OCI-LY7 (cell line): ENCODE measurements around the gene VWA7. TPM values are rescaled to one million over a fixed set of nuclear protein-coding genes. Genes with fewer than 3 reads are reported as not detected.

Experiments used
- small RNA-seq: library from RNA; depleted of rRNA; stranded (forward); fragments of <200 nt; gene quantifications from one replicate; pipeline ENCODE3, GENCODE V24; 2014
- total RNA-seq, 2 experiments: library from RNA; depleted of rRNA in 1 of 2; stranded (reverse); fragments of >200 nt in 1 of 2; shearing (Covaris generic) in 1 of 2; gene quantifications; 2 replicates each; pipeline ENCODE4 v1.2.3, GENCODE V29; 2014 to 2022

Gene VWA7
- total RNA-seq, 2 experiments from 2014 or later, result 2.2 to 6.5 TPM

Small RNAs within 50 kb of the gene (small RNA-seq; reads per million reads assigned to genes)
- gene MSH5-SAPCD1 (not detected), gene RF00019 (not detected), gene RNU6-850P (not detected), gene SAPCD1 (not detected)

Other genes with a start within 250 kb of the VWA7 start
Only the 30 nearest of the 43 such genes appear.
- gene AIF1, start 162.1 kb downstream of the VWA7 start, total RNA-seq (2014; rRNA removed; shearing (Covaris generic)), result 15.3 and 22.0 TPM in 2 replicates
- gene AIF1, start 162.1 kb downstream of the VWA7 start, total RNA-seq (2022), result 16.3 and 17.2 TPM in 2 replicates
- gene PRRC2A, start 156.6 kb downstream of the VWA7 start, total RNA-seq (2014; rRNA removed; shearing (Covaris generic)), result 113 and 156 TPM in 2 replicates
- gene PRRC2A, start 156.6 kb downstream of the VWA7 start, total RNA-seq (2022), result 355 and 379 TPM in 2 replicates
- 191 and 233 TPM in 2 replicates for gene BAG6, start 124.7 kb downstream of the VWA7 start, total RNA-seq (2014; rRNA removed; shearing (Covaris generic))
- gene BAG6, start 124.7 kb downstream of the VWA7 start, total RNA-seq (2022), result 320 and 323 TPM in 2 replicates
- 0.13 and 1.5 TPM in 2 replicates for gene APOM, start 121.4 kb downstream of the VWA7 start, total RNA-seq (2014; rRNA removed; shearing (Covaris generic))
- 2.1 and 3.6 TPM in 2 replicates for gene APOM, start 121.4 kb downstream of the VWA7 start, total RNA-seq (2022)
- 17.5 and 18.5 TPM in 2 replicates for gene C6orf47, start 116.5 kb downstream of the VWA7 start, total RNA-seq (2014; rRNA removed; shearing (Covaris generic))
- gene C6orf47, start 116.5 kb downstream of the VWA7 start, total RNA-seq (2022), result 16.7 and 17.4 TPM in 2 replicates
- 34.3 and 50.9 TPM in 2 replicates for gene GPANK1, start 112.3 kb downstream of the VWA7 start, total RNA-seq (2014; rRNA removed; shearing (Covaris generic))
- gene GPANK1, start 112.3 kb downstream of the VWA7 start, total RNA-seq (2022), result 38.8 and 40.7 TPM in 2 replicates
- 207 and 230 TPM in 2 replicates for gene CSNK2B, start 111.2 kb downstream of the VWA7 start, total RNA-seq (2014; rRNA removed; shearing (Covaris generic))
- 245 and 254 TPM in 2 replicates for gene CSNK2B, start 111.2 kb downstream of the VWA7 start, total RNA-seq (2022)
- gene LY6G5B, start 107.4 kb downstream of the VWA7 start, total RNA-seq (2014; rRNA removed; shearing (Covaris generic)), result 12.3 and 15.9 TPM in 2 replicates
- 28.7 and 32.0 TPM in 2 replicates for gene LY6G5B, start 107.4 kb downstream of the VWA7 start, total RNA-seq (2022)
- gene LY6G5C, start 96.3 kb downstream of the VWA7 start, total RNA-seq (2014; rRNA removed; shearing (Covaris generic)), result 1.6 and 1.8 TPM in 2 replicates
- 2.5 and 3.5 TPM in 2 replicates for gene LY6G5C, start 96.3 kb downstream of the VWA7 start, total RNA-seq (2022)
- gene ABHD16A, start 74.0 kb downstream of the VWA7 start, total RNA-seq (2014; rRNA removed; shearing (Covaris generic)), result 28.6 and 34.8 TPM in 2 replicates
- 32.7 and 35.2 TPM in 2 replicates for gene ABHD16A, start 74.0 kb downstream of the VWA7 start, total RNA-seq (2022)
- not detected in 2 replicates for gene LY6G6F, start 70.5 kb downstream of the VWA7 start, total RNA-seq (2014; rRNA removed; shearing (Covaris generic))
- not detected in 2 replicates for gene LY6G6F, start 70.5 kb downstream of the VWA7 start, total RNA-seq (2022)
- gene LY6G6D, start 62.0 kb downstream of the VWA7 start, total RNA-seq (2014; rRNA removed; shearing (Covaris generic)), result not detected in 2 replicates
- not detected in 2 replicates for gene LY6G6D, start 62.0 kb downstream of the VWA7 start, total RNA-seq (2022)
- not detected in 2 replicates for gene LY6G6C, start 55.6 kb downstream of the VWA7 start, total RNA-seq (2014; rRNA removed; shearing (Covaris generic))
- not detected in 2 replicates for gene LY6G6C, start 55.6 kb downstream of the VWA7 start, total RNA-seq (2022)
- gene MPIG6B, start 54.0 kb downstream of the VWA7 start, total RNA-seq (2014; rRNA removed; shearing (Covaris generic)), result not detected in 2 replicates
- gene MPIG6B, start 54.0 kb downstream of the VWA7 start, total RNA-seq (2022), result not detected in 2 replicates
- 14.0 and 20.6 TPM in 2 replicates for gene DDAH2, start 48.0 kb downstream of the VWA7 start, total RNA-seq (2014; rRNA removed; shearing (Covaris generic))
- 20.4 and 26.4 TPM in 2 replicates for gene DDAH2, start 48.0 kb downstream of the VWA7 start, total RNA-seq (2022)
- 376 and 413 TPM in 2 replicates for gene CLIC1, start 40.8 kb downstream of the VWA7 start, total RNA-seq (2014; rRNA removed; shearing (Covaris generic))
- gene CLIC1, start 40.8 kb downstream of the VWA7 start, total RNA-seq (2022), result 314 and 318 TPM in 2 replicates
- gene MSH5, start 37.3 kb downstream of the VWA7 start, total RNA-seq (2014; rRNA removed; shearing (Covaris generic)), result 104 and 108 TPM in 2 replicates
- gene MSH5, start 37.3 kb downstream of the VWA7 start, total RNA-seq (2022), result 218 and 258 TPM in 2 replicates
- gene SAPCD1, start 14.7 kb downstream of the VWA7 start, total RNA-seq (2014; rRNA removed; shearing (Covaris generic)), result 31.3 and 47.1 TPM in 2 replicates
- 53.5 and 66.8 TPM in 2 replicates for gene SAPCD1, start 14.7 kb downstream of the VWA7 start, total RNA-seq (2022)
- 47.0 and 51.2 TPM in 2 replicates for gene VARS1, start 18.4 kb upstream of the VWA7 start, total RNA-seq (2014; rRNA removed; shearing (Covaris generic))
- gene VARS1, start 18.4 kb upstream of the VWA7 start, total RNA-seq (2022), result 118 and 137 TPM in 2 replicates
- 65.2 and 78.4 TPM in 2 replicates for gene LSM2, start 29.6 kb upstream of the VWA7 start, total RNA-seq (2014; rRNA removed; shearing (Covaris generic))
- 78.0 and 82.6 TPM in 2 replicates for gene LSM2, start 29.6 kb upstream of the VWA7 start, total RNA-seq (2022)
- gene HSPA1L, start 38.0 kb upstream of the VWA7 start, total RNA-seq (2014; rRNA removed; shearing (Covaris generic)), result 0.19 TPM in 1 of 2 replicates, not detected in the other
- 0.15 and 0.49 TPM in 2 replicates for gene HSPA1L, start 38.0 kb upstream of the VWA7 start, total RNA-seq (2022)
- gene HSPA1A, start 38.2 kb upstream of the VWA7 start, total RNA-seq (2014; rRNA removed; shearing (Covaris generic)), result 0.22 and 0.41 TPM in 2 replicates
- gene HSPA1A, start 38.2 kb upstream of the VWA7 start, total RNA-seq (2022), result 0.81 and 2.2 TPM in 2 replicates
- gene HSPA1B, start 50.4 kb upstream of the VWA7 start, total RNA-seq (2014; rRNA removed; shearing (Covaris generic)), result 160 and 177 TPM in 2 replicates
- 40.1 and 60.9 TPM in 2 replicates for gene HSPA1B, start 50.4 kb upstream of the VWA7 start, total RNA-seq (2022)
- gene NEU1, start 85.5 kb upstream of the VWA7 start, total RNA-seq (2014; rRNA removed; shearing (Covaris generic)), result 5.5 and 7.0 TPM in 2 replicates
- gene NEU1, start 85.5 kb upstream of the VWA7 start, total RNA-seq (2022), result 10.6 and 13.4 TPM in 2 replicates
- not detected in 2 replicates for gene SLC44A4, start 101.7 kb upstream of the VWA7 start, total RNA-seq (2014; rRNA removed; shearing (Covaris generic))
- not detected in 2 replicates for gene SLC44A4, start 101.7 kb upstream of the VWA7 start, total RNA-seq (2022)
- gene EHMT2, start 120.4 kb upstream of the VWA7 start, total RNA-seq (2014; rRNA removed; shearing (Covaris generic)), result 49.5 and 55.1 TPM in 2 replicates
- gene EHMT2, start 120.4 kb upstream of the VWA7 start, total RNA-seq (2022), result 70.4 and 76.8 TPM in 2 replicates
- gene ZBTB12, start 124.8 kb upstream of the VWA7 start, total RNA-seq (2014; rRNA removed; shearing (Covaris generic)), result 12.8 and 17.6 TPM in 2 replicates
- gene ZBTB12, start 124.8 kb upstream of the VWA7 start, total RNA-seq (2022), result 20.2 and 21.0 TPM in 2 replicates
- 3.1 and 3.4 TPM in 2 replicates for gene C2, start 150.4 kb upstream of the VWA7 start, total RNA-seq (2014; rRNA removed; shearing (Covaris generic))
- gene C2, start 150.4 kb upstream of the VWA7 start, total RNA-seq (2022), result 4.4 and 8.7 TPM in 2 replicates
- gene CFB, start 168.8 kb upstream of the VWA7 start, total RNA-seq (2014; rRNA removed; shearing (Covaris generic)), result 1.1 TPM in 1 of 2 replicates, not detected in the other
- 1.2 and 2.4 TPM in 2 replicates for gene CFB, start 168.8 kb upstream of the VWA7 start, total RNA-seq (2022)
- gene NELFE, start 181.6 kb upstream of the VWA7 start, total RNA-seq (2014; rRNA removed; shearing (Covaris generic)), result 94.8 and 134 TPM in 2 replicates
- 76.1 and 77.8 TPM in 2 replicates for gene NELFE, start 181.6 kb upstream of the VWA7 start, total RNA-seq (2022)